ENCODE data around the gene RSPH10B.
A peak's percentile ranks its signal among the peaks of the same experiment; 100 is the strongest.
"Not testable (repeated sequence)": the region's sequence is repeated elsewhere in the genome, so short reads cannot be mapped to it uniquely, and the experiment has no call there.

The RSPH10B gene

GRCh38 chr7:5926263-5926870 is 44.1 kb downstream of the RSPH10B start:
- not testable (repeated sequence) for DNase-seq

- DNase-seq = not testable (repeated sequence)
Measured at GRCh38 chr7:5924630-5925029, 45.9 kb downstream of the RSPH10B start.

GRCh38 chr7:5924180-5924579 is 46.3 kb downstream of the RSPH10B start:
- not testable (repeated sequence) for DNase-seq

GRCh38 chr7:5916529-5916928 is 54.0 kb downstream of the RSPH10B start:
- not testable (repeated sequence) for DNase-seq

- not testable (repeated sequence) for DNase-seq
Measured at GRCh38 chr7:5908835-5909234, 61.7 kb downstream of the RSPH10B start.

- not testable (repeated sequence) for DNase-seq
Measured at GRCh38 chr7:5904726-5905125, 65.8 kb downstream of the RSPH10B start.

- DNase-seq = not testable (repeated sequence)
Measured at GRCh38 chr7:5903002-5903401, 67.5 kb downstream of the RSPH10B start.

GRCh38 chr7:5898480-5899224 is 71.8 kb downstream of the RSPH10B start, which contains the start of gene CCZ1:
Gene CCZ1, plus strand, starts transcription at chr7:5898733. Its CDS starts 67 bp downstream, at chr7:5898800.
- peak; percentile 32 for DNase-seq

- DNase-seq = peak; percentile 27
Measured at GRCh38 chr7:5897369-5897919, 73.0 kb downstream of the RSPH10B start.

GRCh38 chr7:5892498-5892897 is 78.0 kb downstream of the RSPH10B start:
- no peak for DNase-seq

- DNase-seq = not testable (repeated sequence)
Measured at GRCh38 chr7:5890244-5890643, 80.2 kb downstream of the RSPH10B start.

- DNase-seq = not testable (repeated sequence)
Measured at GRCh38 chr7:5888021-5888420, 82.5 kb downstream of the RSPH10B start.

GRCh38 chr7:5884431-5884830 is 86.1 kb downstream of the RSPH10B start:
- DNase-seq = not testable (repeated sequence)

GRCh38 chr7:5880106-5880505 is 90.4 kb downstream of the RSPH10B start:
- DNase-seq = not testable (repeated sequence)

- not testable (repeated sequence) for DNase-seq
Measured at GRCh38 chr7:5879591-5879990, 90.9 kb downstream of the RSPH10B start.

Data from NCI-H1105 (cell line).